Esophagus squamous epithelium (tissue), 5 donors: ENCODE results near the gene HPCAL1. TPM values are rescaled to one million over a fixed set of nuclear protein-coding genes. Genes with fewer than 3 reads are reported as not detected.

Source experiments
- DNase-seq: peaks from one replicate; lab custom pipeline; 2025; lab: John Stamatoyannopoulos, UW
- H3K27ac ChIP-seq, 4 donors: fragments of 200-600 bp; sonication (generic); one replicate each; pipeline ENCODE4 v1.5.1; 2016 to 2019; ENCODE audit warnings: mild to moderate bottlenecking in 1 of 4
- H3K27me3 ChIP-seq, 4 donors: fragments of 200-600 bp; sonication (generic); 1 replicate in 3 of 4; 2 replicates in 1 of 4; pipeline versions ENCODE4 v1.5.1 to v1.6.0; 2017 to 2021; ENCODE audit warnings: antibody characterized with exemption in 1 of 4
- H3K36me3 ChIP-seq, 3 donors: fragments of 200-600 bp; sonication (generic); one replicate each; pipeline ENCODE4 v1.5.1; 2016 to 2019
- H3K4me1 ChIP-seq, 3 donors: fragments of 200-600 bp; sonication (generic); one replicate each; pipeline ENCODE4 v1.5.1; 2017 to 2019
- H3K4me3 ChIP-seq, 4 donors: fragments of 200-600 bp; sonication (generic); 1 replicate in 3 of 4; 2 replicates in 1 of 4; pipeline ENCODE4 v1.5.1; 2016 to 2019; ENCODE audit warnings: mild to moderate bottlenecking in 2 of 4, moderate library complexity in 1 of 4
- H3K9me3 ChIP-seq, 3 donors: fragments of 200-600 bp; sonication (generic); one replicate each; pipeline ENCODE4 v1.5.1; 2016 to 2019
- POLR2A ChIP-seq, 4 donors: fragments of 450-650 bp; IDR thresholded peaks; one replicate each; pipeline ENCODE4 v1.6.1; 2017; ENCODE audit warnings: antibody characterized with exemption in 4 of 4, mild to moderate bottlenecking in 4 of 4, moderate library complexity in 3 of 4
- WGBS, 2 donors: methylation state at CpG; one replicate each; pipeline ENCODE4 v1.1.5; 2018; 5-methylcytosine and 5-hydroxymethylcytosine counted together
- intact Hi-C: fragments of 100-400 bp; cut with DNase I; formaldehyde crosslinking; loops from one replicate; pipeline ENCODE4 v1.15.0; 2022
- total RNA-seq, 4 donors: library from RNA; depleted of rRNA; stranded (reverse); fragments of >200 nt; gene quantifications; one replicate each; pipeline ENCODE4 v1.1.0, GENCODE V29; 2016
- TF ChIP-seq, protein P1 (sequence below), 6 experiments: fragments of 450-650 bp in 4 of 6; fragments of 200-600 bp in 2 of 6; sonication (generic) in 2 of 6; IDR thresholded peaks; one replicate each; pipeline ENCODE4 v1.5.1; 2016 to 2019; ENCODE audit warnings: antibody characterized with exemption in 6 of 6, mild to moderate bottlenecking in 4 of 6, moderate library complexity in 4 of 6
- donor health status: DM: yes; HTN: yes; CAD: no.

Gene HPCAL1
- total RNA-seq, 4 donors from 2014 or later, result 13.2 to 26.4 (median 20.5) TPM

DNA sequence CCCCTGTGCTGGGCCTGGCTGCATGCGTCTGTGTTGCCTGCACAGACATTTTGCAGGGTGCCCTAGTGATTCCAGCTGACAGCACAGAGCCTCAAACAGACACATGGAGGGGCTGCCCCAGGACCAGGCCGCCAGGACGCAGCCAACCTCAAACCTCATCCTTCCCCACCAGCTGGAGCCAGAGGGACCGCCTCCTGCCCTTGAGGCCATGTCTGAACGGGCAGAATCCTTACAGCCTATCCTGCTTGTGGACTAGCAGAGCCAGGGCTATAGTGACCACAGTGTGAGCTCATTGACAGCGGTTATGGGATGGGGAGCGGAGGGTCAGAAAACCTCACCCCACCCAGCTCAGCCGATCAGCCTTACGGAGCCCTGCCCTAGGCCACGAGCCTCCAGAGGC, 123.0 kb downstream of the HPCAL1 start:
- TF ChIP-seq, protein P1, sequence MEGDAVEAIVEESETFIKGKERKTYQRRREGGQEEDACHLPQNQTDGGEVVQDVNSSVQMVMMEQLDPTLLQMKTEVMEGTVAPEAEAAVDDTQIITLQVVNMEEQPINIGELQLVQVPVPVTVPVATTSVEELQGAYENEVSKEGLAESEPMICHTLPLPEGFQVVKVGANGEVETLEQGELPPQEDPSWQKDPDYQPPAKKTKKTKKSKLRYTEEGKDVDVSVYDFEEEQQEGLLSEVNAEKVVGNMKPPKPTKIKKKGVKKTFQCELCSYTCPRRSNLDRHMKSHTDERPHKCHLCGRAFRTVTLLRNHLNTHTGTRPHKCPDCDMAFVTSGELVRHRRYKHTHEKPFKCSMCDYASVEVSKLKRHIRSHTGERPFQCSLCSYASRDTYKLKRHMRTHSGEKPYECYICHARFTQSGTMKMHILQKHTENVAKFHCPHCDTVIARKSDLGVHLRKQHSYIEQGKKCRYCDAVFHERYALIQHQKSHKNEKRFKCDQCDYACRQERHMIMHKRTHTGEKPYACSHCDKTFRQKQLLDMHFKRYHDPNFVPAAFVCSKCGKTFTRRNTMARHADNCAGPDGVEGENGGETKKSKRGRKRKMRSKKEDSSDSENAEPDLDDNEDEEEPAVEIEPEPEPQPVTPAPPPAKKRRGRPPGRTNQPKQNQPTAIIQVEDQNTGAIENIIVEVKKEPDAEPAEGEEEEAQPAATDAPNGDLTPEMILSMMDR (IDR thresholded peaks at IDR 0.05), result no peak
- TF ChIP-seq POLR2A (IDR thresholded peaks at IDR 0.05), result no peak

DNA sequence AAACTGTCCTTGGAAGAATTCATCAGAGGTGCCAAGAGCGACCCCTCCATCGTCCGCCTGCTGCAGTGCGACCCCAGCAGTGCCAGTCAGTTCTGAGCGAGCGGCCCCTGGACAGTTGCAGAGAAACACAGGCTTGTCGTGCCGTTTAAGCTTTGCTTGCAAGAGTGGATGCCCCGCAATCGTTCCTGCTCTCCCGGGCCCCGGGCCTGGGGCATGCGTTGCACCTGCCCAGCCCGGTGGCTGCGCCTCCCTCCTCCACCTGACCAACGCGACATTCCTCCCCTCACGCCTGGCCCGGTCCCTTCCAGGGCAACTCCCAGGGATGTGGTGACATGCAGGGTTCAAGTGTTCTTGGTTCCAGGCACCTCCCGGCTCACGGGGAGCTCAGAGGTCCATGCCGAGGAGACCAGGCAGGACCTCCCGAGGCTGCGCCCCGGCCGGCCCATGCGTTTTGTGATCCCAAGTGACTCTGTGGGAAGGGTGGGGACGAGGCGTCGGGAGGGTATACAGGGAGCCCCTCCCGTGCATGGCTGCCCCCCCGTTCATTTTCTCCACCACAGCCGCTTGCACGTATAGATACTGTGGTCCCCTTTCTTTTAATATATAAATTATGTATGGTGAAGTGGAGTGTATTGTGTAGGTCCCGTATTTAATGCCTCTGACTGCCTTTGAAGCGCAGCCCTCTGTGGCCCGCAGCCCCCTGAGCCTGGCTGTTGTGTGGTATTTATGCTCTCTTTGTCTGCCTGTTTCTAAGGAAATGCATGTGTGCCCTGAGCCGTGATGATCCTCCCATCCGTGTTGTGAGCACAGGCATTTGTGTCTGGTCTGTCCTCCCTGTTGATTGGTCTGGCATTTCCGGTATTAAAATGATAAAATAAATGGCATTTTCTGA, 124.3 kb downstream of the HPCAL1 start:
- intact Hi-C loops, result no loop called here
- no peak overlapping the region for H3K4me3 ChIP-seq
- 84 to 87% methylated on average over 16 to 28 of the region's 40 CpGs for WGBS, 2 donors
- H3K4me1 ChIP-seq, result peaks cover 0 to 6% (median 4%) of the 10 kb centered on the region in 3 donors
- peaks cover 0 to 43% (median 0%) of the 10 kb centered on the region in 3 donors for H3K36me3 ChIP-seq
- peaks cover 0 to 7% (median 0%) of the 10 kb centered on the region in 4 donors for H3K27me3 ChIP-seq
- H3K9me3 ChIP-seq, result no peaks in the 10 kb centered on the region
- DNase-seq, result no peak
- no peak for TF ChIP-seq POLR2A (IDR thresholded peaks at IDR 0.05)
- TF ChIP-seq, protein P1 (IDR thresholded peaks at IDR 0.05), result no peak
- H3K27ac ChIP-seq, result peak overlapping the region in 2 of 4 donors; percentile 34 to 44

More for the DNA sequence above, 123.0 kb downstream of the HPCAL1 start:
- Histone ChIP-seq H3K27ac (no peak overlapping the region), H3K27me3 (no peaks in the 10 kb centered on the region), H3K4me3 (no peak overlapping the region), H3K9me3 (no peaks in the 10 kb centered on the region), H3K4me1 (no peaks in the 10 kb centered on the region), H3K36me3 (peaks cover 0 to 51% (median 0%) of the 10 kb centered on the region in 3 donors)
- 100% methylated on average over 1 of the region's 10 CpGs for WGBS, 2 donors
- intact Hi-C loops, result no loop called here
- no peak for DNase-seq

DNA sequence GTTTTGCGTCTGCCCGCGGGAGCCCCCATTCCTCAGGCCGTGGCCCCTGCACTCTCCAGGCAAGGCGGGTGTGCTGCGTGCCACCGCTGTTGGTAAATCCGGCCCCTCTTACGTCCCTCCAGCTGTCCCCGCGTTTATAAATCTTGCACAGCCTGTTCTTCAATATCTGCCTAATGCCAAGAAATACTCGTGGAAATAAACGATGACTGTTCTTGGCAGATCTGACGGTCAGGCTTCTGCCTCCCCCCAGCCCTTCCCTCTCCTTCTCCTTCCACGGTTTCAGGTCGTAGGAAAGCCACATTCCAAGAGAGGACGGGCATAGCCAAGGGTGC, 124.9 kb downstream of the HPCAL1 start:
- TF ChIP-seq, protein P1 (IDR thresholded peaks at IDR 0.05), result no peak
- no peak for TF ChIP-seq POLR2A (IDR thresholded peaks at IDR 0.05)
- peak overlapping the region in 2 of 4 donors; percentile 34 to 44 for H3K27ac ChIP-seq
- H3K27me3 ChIP-seq, result peaks cover 0 to 13% (median 0%) of the 10 kb centered on the region in 4 donors
- no peaks in the 10 kb centered on the region for H3K9me3 ChIP-seq
- H3K4me1 ChIP-seq, result peaks cover 0 to 12% (median 7%) of the 10 kb centered on the region in 3 donors
- intact Hi-C loops, result no loop called here
- DNase-seq, result no peak
- 62 to 82% methylated on average over 13 of the region's 17 CpGs for WGBS, 2 donors
- peaks cover 0 to 37% (median 0%) of the 10 kb centered on the region in 3 donors for H3K36me3 ChIP-seq
- H3K4me3 ChIP-seq, result no peak overlapping the region

DNA sequence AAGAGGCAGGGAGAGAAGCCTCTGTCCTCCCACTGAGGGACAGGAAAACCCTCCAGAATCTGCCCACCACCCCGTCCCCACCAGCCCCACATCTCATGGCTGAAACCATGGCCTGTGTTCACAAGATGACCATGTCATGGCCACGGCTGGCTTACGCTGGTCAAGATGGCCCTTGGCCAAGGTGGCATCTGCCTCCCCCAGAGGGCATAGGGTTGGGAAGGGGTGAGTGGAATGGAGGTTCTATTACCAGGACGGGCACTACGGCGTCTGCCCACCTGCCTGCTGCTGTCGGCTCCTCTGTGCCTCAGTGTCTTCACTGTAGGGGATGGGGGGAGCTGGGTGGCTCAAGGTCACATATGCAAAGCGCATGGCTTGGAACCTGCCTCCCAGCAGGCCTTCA, 125.7 kb downstream of the HPCAL1 start:
- H3K9me3 ChIP-seq, result no peaks in the 10 kb centered on the region
- H3K4me3 ChIP-seq, result no peak overlapping the region
- WGBS, 2 donors, result 90 to 94% methylated on average over 5 to 8 of the region's 8 CpGs
- peak overlapping the region in 2 of 4 donors; percentile 34 to 44 for H3K27ac ChIP-seq
- intact Hi-C loops, result no loop called here
- peaks cover 0 to 29% (median 0%) of the 10 kb centered on the region in 3 donors for H3K36me3 ChIP-seq
- peaks cover 0 to 17% (median 0%) of the 10 kb centered on the region in 4 donors for H3K27me3 ChIP-seq
- no peak for DNase-seq
- peaks cover 0 to 16% (median 11%) of the 10 kb centered on the region in 3 donors for H3K4me1 ChIP-seq
- TF ChIP-seq POLR2A (IDR thresholded peaks at IDR 0.05), result no peak
- TF ChIP-seq, protein P1 (IDR thresholded peaks at IDR 0.05), result no peak

DNA sequence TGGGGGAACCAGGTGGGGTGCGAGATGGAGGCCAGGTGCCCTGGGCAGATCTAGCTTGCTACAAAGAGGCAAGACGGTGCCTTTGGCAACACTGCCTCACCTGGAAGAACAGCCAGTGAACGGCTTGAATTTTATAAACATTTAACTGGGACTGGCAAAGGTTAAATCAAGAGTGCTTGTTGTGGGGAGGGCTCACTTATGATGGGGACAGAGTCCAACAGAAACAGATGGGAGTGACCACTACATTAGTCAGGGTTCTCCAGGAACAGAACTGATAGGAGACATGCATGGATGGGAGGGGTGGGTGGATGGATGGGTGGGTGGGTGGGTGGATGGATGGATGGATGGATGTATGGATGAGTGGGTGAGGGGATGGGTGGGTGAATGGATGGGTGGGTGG, 126.2 kb downstream of the HPCAL1 start:
- H3K4me1 ChIP-seq, result peaks cover 0 to 16% (median 11%) of the 10 kb centered on the region in 3 donors
- no peak overlapping the region for H3K4me3 ChIP-seq
- WGBS, 2 donors, result 89 to 100% methylated on average over 1 to 3 of the region's 3 CpGs
- no peaks in the 10 kb centered on the region for H3K9me3 ChIP-seq
- no peak for DNase-seq
- peaks cover 0 to 17% (median 0%) of the 10 kb centered on the region in 4 donors for H3K27me3 ChIP-seq
- H3K36me3 ChIP-seq, result peaks cover 0 to 26% (median 0%) of the 10 kb centered on the region in 3 donors
- intact Hi-C loops, result no loop called here
- H3K27ac ChIP-seq, result no peak overlapping the region
- no peak for TF ChIP-seq POLR2A (IDR thresholded peaks at IDR 0.05)
- TF ChIP-seq, protein P1 (IDR thresholded peaks at IDR 0.05), result no peak
